ENCODE data around the gene RCAN3. TPM values are rescaled to one million over a fixed set of nuclear protein-coding genes. Genes with fewer than 3 reads are reported as not detected.
"Not testable (repeated sequence)": the region's sequence is repeated elsewhere in the genome, so short reads cannot be mapped to it uniquely, and the experiment has no call there.

RCAN3 gene
- total RNA-seq, 1 donor from 2014 or later: 14.5 TPM

- Mint-ChIP-seq H3K36me3 (ENCODE audit: low read depth) (peaks cover 1% of the 10 kb centered on the region), H3K4me1 (ENCODE audit: low read depth) (peaks cover 11% of the 10 kb centered on the region), H3K27me3 (ENCODE audit: low read depth) (peaks cover 13% of the 10 kb centered on the region), H3K4me3 (ENCODE audit: unreplicated experiment) (no peak overlapping the region), H3K9me3 (ENCODE audit: low read depth) (no peaks in the 10 kb centered on the region), H3K27ac (ENCODE audit: unreplicated experiment) (no peak overlapping the region)
- no peak for TF ChIP-seq CTCF (IDR thresholded peaks at IDR 0.05)
- DNase-seq (ENCODE audit: low spot score): no peak
Measured at GRCh38 chr1:24544239-24544638, 41.6 kb downstream of the RCAN3 start.

- H3K27ac Mint-ChIP-seq (ENCODE audit: unreplicated experiment): no peak overlapping the region
- DNase-seq (ENCODE audit: low spot score): no peak
- H3K4me3 Mint-ChIP-seq (ENCODE audit: unreplicated experiment): no peak overlapping the region
- H3K27me3 Mint-ChIP-seq (ENCODE audit: low read depth): peaks cover 19% of the 10 kb centered on the region
- no peaks in the 10 kb centered on the region for H3K9me3 Mint-ChIP-seq (ENCODE audit: low read depth)
- peaks cover 1% of the 10 kb centered on the region for H3K36me3 Mint-ChIP-seq (ENCODE audit: low read depth)
- no peak for TF ChIP-seq CTCF (IDR thresholded peaks at IDR 0.05)
- H3K4me1 Mint-ChIP-seq (ENCODE audit: low read depth): peaks cover 7% of the 10 kb centered on the region
Measured at GRCh38 chr1:24545662-24546061, 43.0 kb downstream of the RCAN3 start.

- Mint-ChIP-seq H3K27ac (ENCODE audit: unreplicated experiment) (no peak overlapping the region), H3K4me3 (ENCODE audit: unreplicated experiment) (no peak overlapping the region), H3K36me3 (ENCODE audit: low read depth) (peaks cover 1% of the 10 kb centered on the region), H3K4me1 (ENCODE audit: low read depth) (no peaks in the 10 kb centered on the region), H3K27me3 (ENCODE audit: low read depth) (peaks cover 21% of the 10 kb centered on the region), H3K9me3 (ENCODE audit: low read depth) (no peaks in the 10 kb centered on the region)
- TF ChIP-seq CTCF (IDR thresholded peaks at IDR 0.05): no peak
- DNase-seq (ENCODE audit: low spot score): no peak
Measured at GRCh38 chr1:24547195-24547594, 44.6 kb downstream of the RCAN3 start.

- no peak for DNase-seq (ENCODE audit: low spot score)
- H3K4me1 Mint-ChIP-seq (ENCODE audit: low read depth): no peaks in the 10 kb centered on the region
- no peak for TF ChIP-seq CTCF (IDR thresholded peaks at IDR 0.05)
- no peaks in the 10 kb centered on the region for H3K9me3 Mint-ChIP-seq (ENCODE audit: low read depth)
- no peak overlapping the region for H3K4me3 Mint-ChIP-seq (ENCODE audit: unreplicated experiment)
- H3K36me3 Mint-ChIP-seq (ENCODE audit: low read depth): peaks cover 1% of the 10 kb centered on the region
- H3K27me3 Mint-ChIP-seq (ENCODE audit: low read depth): peaks cover 22% of the 10 kb centered on the region
- no peak overlapping the region for H3K27ac Mint-ChIP-seq (ENCODE audit: unreplicated experiment)
Measured at GRCh38 chr1:24548070-24548469, 45.4 kb downstream of the RCAN3 start.

GRCh38 chr1:24549210-24549609 is 46.6 kb downstream of the RCAN3 start:
- not testable (repeated sequence) for DNase-seq (ENCODE audit: low spot score); H3K9me3 Mint-ChIP-seq (ENCODE audit: low read depth); H3K36me3 Mint-ChIP-seq (ENCODE audit: low read depth); H3K27ac Mint-ChIP-seq (ENCODE audit: unreplicated experiment); H3K4me1 Mint-ChIP-seq (ENCODE audit: low read depth); H3K4me3 Mint-ChIP-seq (ENCODE audit: unreplicated experiment)
- H3K27me3 Mint-ChIP-seq (ENCODE audit: low read depth): peaks cover 28% of the 10 kb centered on the region

GRCh38 chr1:24551290-24551959 is 48.8 kb downstream of the RCAN3 start:
- Mint-ChIP-seq H3K4me3 (ENCODE audit: unreplicated experiment) (no peak overlapping the region), H3K4me1 (ENCODE audit: low read depth) (peaks cover 4% of the 10 kb centered on the region), H3K27ac (ENCODE audit: unreplicated experiment) (no peak overlapping the region), H3K36me3 (ENCODE audit: low read depth) (no peaks in the 10 kb centered on the region), H3K9me3 (ENCODE audit: low read depth) (no peaks in the 10 kb centered on the region), H3K27me3 (ENCODE audit: low read depth) (peaks cover 30% of the 10 kb centered on the region)
- TF ChIP-seq CTCF (IDR thresholded peaks at IDR 0.05): no peak
- peak; percentile 24 for DNase-seq (ENCODE audit: low spot score)
